ENCODE data around the gene CCDC158. TPM values are rescaled to one million over a fixed set of nuclear protein-coding genes. Genes with fewer than 3 reads are reported as not detected.

The CCDC158 gene
- total RNA-seq, 4 donors from 2014 or later, result 0.16 to 0.55 TPM; not detected in 2

DNA sequence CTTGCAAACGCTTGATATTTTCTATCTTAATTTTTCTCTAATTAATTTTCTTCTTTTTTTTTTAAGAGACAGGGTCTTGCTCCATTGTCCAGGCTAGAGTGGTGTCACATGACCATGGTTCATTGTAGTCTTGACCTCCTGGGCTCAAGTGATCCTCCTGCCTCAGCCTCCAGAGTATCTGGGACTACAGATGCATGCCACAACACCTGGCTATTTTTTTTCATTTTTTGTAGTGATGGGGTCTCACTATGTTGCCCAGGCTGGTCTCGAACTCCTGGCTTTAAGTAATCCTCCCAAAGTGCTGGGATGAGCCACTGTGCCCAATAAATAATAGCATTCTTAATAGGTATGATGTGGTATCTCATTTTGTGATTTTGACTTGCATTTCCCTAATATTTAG is 32.3 kb upstream of the CCDC158 start:
- WGBS, 2 donors (ENCODE audit: low coverage in 1 of 2), result 54 to 80% methylated on average over 2 of the region's 2 CpGs
- Histone ChIP-seq H3K4me3 (no peak overlapping the region), H3K36me3 (no peaks in the 10 kb centered on the region), H3K4me1 (peaks cover 0 to 8% (median 0%) of the 10 kb centered on the region in 4 donors), H3K27ac (no peak overlapping the region), H3K27me3 (no peaks in the 10 kb centered on the region), H3K9me3 (no peaks in the 10 kb centered on the region)
- TF ChIP-seq POLR2AphosphoS5 (IDR thresholded peaks at IDR 0.05) (no peak), EP300 (IDR thresholded peaks at IDR 0.05; ENCODE audit: low read depth) (no peak), POLR2A (IDR thresholded peaks at IDR 0.05) (no peak)
- TF ChIP-seq, protein P1, sequence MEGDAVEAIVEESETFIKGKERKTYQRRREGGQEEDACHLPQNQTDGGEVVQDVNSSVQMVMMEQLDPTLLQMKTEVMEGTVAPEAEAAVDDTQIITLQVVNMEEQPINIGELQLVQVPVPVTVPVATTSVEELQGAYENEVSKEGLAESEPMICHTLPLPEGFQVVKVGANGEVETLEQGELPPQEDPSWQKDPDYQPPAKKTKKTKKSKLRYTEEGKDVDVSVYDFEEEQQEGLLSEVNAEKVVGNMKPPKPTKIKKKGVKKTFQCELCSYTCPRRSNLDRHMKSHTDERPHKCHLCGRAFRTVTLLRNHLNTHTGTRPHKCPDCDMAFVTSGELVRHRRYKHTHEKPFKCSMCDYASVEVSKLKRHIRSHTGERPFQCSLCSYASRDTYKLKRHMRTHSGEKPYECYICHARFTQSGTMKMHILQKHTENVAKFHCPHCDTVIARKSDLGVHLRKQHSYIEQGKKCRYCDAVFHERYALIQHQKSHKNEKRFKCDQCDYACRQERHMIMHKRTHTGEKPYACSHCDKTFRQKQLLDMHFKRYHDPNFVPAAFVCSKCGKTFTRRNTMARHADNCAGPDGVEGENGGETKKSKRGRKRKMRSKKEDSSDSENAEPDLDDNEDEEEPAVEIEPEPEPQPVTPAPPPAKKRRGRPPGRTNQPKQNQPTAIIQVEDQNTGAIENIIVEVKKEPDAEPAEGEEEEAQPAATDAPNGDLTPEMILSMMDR (IDR thresholded peaks at IDR 0.05), result no peak
- DNase-seq, result no peak
- in situ Hi-C loops (cut with MboI; ENCODE audit: low pct_ligation_motif_present in 1 of 4, low pct_unique_long_range_greater_than_20kb in 1 of 4, low sequenced_read_pairs in 3 of 4), result no loop called here
- intact Hi-C loops (cut with DNase I; ENCODE audit: low total_unique reads), result no loop called here

DNA sequence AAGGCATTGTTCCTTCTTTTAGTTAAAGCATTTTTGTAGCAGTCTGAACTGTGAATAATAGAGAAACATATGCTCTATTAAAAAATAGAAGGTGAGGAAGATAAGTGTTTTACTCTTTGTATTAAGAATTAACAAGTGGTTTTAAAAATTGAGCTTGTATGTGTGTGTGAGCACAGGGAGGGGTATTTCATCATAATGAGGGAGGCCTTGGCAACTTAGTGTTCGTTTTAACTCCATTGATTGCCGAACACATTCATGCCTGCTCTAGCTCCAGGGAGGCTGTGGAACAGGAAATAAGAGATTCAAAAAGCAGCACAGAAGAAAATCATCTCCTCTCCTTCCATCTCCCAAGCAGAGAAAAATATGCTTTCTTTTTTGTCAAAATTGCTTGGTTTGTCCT is 28.9 kb upstream of the CCDC158 start:
- no peak overlapping the region for H3K27ac ChIP-seq
- intact Hi-C loops (cut with DNase I; ENCODE audit: low total_unique reads), result no loop called here

DNA sequence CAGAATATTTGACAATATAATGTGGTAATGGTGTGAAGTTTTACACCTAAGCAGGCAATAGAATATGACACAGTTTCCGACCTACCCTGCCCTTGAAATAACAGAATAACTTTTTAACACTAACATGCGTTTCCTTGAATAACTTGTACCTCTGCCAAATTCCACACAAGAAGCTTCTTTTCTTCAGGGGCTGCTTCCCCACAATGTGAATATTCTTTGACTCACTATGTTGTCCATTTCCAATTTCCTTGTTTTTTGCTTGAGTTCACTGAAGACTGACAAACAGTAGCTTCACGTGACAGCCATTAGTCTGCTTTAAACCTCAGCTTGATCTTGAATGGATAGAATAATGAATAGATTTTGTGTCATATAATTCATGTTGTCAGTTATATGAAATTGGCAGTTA is 28.4 kb upstream of the CCDC158 start:
- Histone ChIP-seq H3K27me3 (no peaks in the 10 kb centered on the region), H3K4me3 (no peak overlapping the region), H3K27ac (no peak overlapping the region), H3K4me1 (peaks cover 0 to 18% (median 0%) of the 10 kb centered on the region in 4 donors), H3K36me3 (no peaks in the 10 kb centered on the region), H3K9me3 (no peaks in the 10 kb centered on the region)
- TF ChIP-seq POLR2A (IDR thresholded peaks at IDR 0.05) (no peak), EP300 (IDR thresholded peaks at IDR 0.05; ENCODE audit: low read depth) (no peak), POLR2AphosphoS5 (IDR thresholded peaks at IDR 0.05) (no peak)
- TF ChIP-seq, protein P1 (IDR thresholded peaks at IDR 0.05), result no peak
- in situ Hi-C loops (cut with MboI; ENCODE audit: low pct_ligation_motif_present in 1 of 4, low pct_unique_long_range_greater_than_20kb in 1 of 4, low sequenced_read_pairs in 3 of 4) (no loop called here), intact Hi-C loops (cut with DNase I; ENCODE audit: low total_unique reads) (no loop called here)
- DNase-seq, result no peak
- 11 to 36% methylated on average over 2 to 3 of the region's 3 CpGs for WGBS, 2 donors (ENCODE audit: low coverage in 1 of 2)

More for the DNA sequence above, 28.9 kb upstream of the CCDC158 start:
- in situ Hi-C loops (cut with MboI; ENCODE audit: low pct_ligation_motif_present in 1 of 4, low pct_unique_long_range_greater_than_20kb in 1 of 4, low sequenced_read_pairs in 3 of 4), result no loop called here
- Histone ChIP-seq H3K9me3 (no peaks in the 10 kb centered on the region), H3K4me1 (peaks cover 0 to 18% (median 0%) of the 10 kb centered on the region in 4 donors), H3K36me3 (no peaks in the 10 kb centered on the region), H3K27me3 (no peaks in the 10 kb centered on the region), H3K4me3 (no peak overlapping the region)
- 67 to 68% methylated on average over 2 of the region's 2 CpGs for WGBS, 2 donors (ENCODE audit: low coverage in 1 of 2)
- TF ChIP-seq, protein P1 (IDR thresholded peaks at IDR 0.05), result no peak
- no peak for TF ChIP-seq EP300 (IDR thresholded peaks at IDR 0.05; ENCODE audit: low read depth)
- TF ChIP-seq POLR2AphosphoS5 (IDR thresholded peaks at IDR 0.05), result no peak
- TF ChIP-seq POLR2A (IDR thresholded peaks at IDR 0.05), result no peak
- no peak for DNase-seq

DNA sequence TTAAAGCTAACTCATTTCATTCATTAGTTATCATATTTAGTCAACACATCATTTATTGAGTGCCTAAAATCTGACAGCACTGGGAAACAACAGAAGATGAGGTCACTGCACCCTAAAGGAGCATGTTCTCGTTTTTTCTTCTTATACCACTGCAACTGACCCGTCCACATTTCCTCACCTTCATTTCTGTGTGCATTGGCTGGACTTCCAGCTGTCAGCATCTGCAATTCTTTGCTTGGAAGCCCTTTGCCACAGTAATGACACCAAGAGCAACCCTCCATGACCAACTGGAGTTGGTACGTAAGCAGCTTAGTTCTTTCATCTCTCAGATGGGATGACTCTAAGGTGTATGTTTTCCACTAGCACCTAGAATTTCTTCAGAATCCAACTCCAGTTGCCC is 27.3 kb upstream of the CCDC158 start:
- TF ChIP-seq POLR2A (IDR thresholded peaks at IDR 0.05) (no peak), POLR2AphosphoS5 (IDR thresholded peaks at IDR 0.05) (no peak), EP300 (IDR thresholded peaks at IDR 0.05; ENCODE audit: low read depth) (no peak)
- TF ChIP-seq, protein P1 (IDR thresholded peaks at IDR 0.05), result no peak
- intact Hi-C loops (cut with DNase I; ENCODE audit: low total_unique reads), result no loop called here

More for the DNA sequence above, 27.3 kb upstream of the CCDC158 start:
- Histone ChIP-seq H3K9me3 (no peaks in the 10 kb centered on the region), H3K36me3 (no peaks in the 10 kb centered on the region), H3K27ac (no peak overlapping the region), H3K4me3 (no peak overlapping the region), H3K4me1 (peaks cover 0 to 18% (median 0%) of the 10 kb centered on the region in 4 donors), H3K27me3 (no peaks in the 10 kb centered on the region)
- DNase-seq, result no peak
- in situ Hi-C loops (cut with MboI; ENCODE audit: low pct_ligation_motif_present in 1 of 4, low pct_unique_long_range_greater_than_20kb in 1 of 4, low sequenced_read_pairs in 3 of 4), result no loop called here
- WGBS, 2 donors (ENCODE audit: low coverage in 1 of 2), result 78 to 81% methylated on average over 3 of the region's 3 CpGs
